ENCODE results near the gene NEK5.

GRCh38 chr13:52002361-52002760 is 126.5 kb downstream of the NEK5 start:
- TF ChIP-seq, protein P1, sequence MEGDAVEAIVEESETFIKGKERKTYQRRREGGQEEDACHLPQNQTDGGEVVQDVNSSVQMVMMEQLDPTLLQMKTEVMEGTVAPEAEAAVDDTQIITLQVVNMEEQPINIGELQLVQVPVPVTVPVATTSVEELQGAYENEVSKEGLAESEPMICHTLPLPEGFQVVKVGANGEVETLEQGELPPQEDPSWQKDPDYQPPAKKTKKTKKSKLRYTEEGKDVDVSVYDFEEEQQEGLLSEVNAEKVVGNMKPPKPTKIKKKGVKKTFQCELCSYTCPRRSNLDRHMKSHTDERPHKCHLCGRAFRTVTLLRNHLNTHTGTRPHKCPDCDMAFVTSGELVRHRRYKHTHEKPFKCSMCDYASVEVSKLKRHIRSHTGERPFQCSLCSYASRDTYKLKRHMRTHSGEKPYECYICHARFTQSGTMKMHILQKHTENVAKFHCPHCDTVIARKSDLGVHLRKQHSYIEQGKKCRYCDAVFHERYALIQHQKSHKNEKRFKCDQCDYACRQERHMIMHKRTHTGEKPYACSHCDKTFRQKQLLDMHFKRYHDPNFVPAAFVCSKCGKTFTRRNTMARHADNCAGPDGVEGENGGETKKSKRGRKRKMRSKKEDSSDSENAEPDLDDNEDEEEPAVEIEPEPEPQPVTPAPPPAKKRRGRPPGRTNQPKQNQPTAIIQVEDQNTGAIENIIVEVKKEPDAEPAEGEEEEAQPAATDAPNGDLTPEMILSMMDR (IDR thresholded peaks at IDR 0.05): no peak
- TF ChIP-seq POLR2A (IDR thresholded peaks at IDR 0.05): no peak

All from body of pancreas (tissue), 4 donors.